Measurements from ENCODE around the gene SOSTDC1. TPM values are rescaled to one million over a fixed set of nuclear protein-coding genes. Genes with fewer than 3 reads are reported as not detected.

Gene SOSTDC1
- 0.85 and 1.7 TPM in 2 replicates for total RNA-seq
- polyA plus RNA-seq: 2.0 and 2.9 TPM in 2 replicates

GRCh38 chr7:16465469-16466361 lies at the start of gene SOSTDC1:
Gene SOSTDC1 (minus strand): TSS chr7:16465738. CDS start chr7:16465668, 70 bp downstream.
- no peaks in the 10 kb centered on the region for H3K27me3 ChIP-seq
- no peaks in the 10 kb centered on the region for H3K9me3 ChIP-seq (ENCODE audit: low read depth)
- H3K36me3 ChIP-seq: no peaks in the 10 kb centered on the region
- DNase-seq (ENCODE audit: low read depth in 1 of 2, low spot score in 1 of 2): peak in 1 of 2 donors; percentile 57
- no peak for TF ChIP-seq CTCF (IDR thresholded peaks at IDR 0.05; ENCODE audit: low read depth, low read length)
- H3K4me3 ChIP-seq: peak within 1 kb of the TSS; percentile 6
- peak within 1 kb of the TSS; percentile 85 for H3K27ac ChIP-seq
- peaks cover 21% of the 10 kb centered on the region for H3K4me1 ChIP-seq (ENCODE audit: low read depth)

GRCh38 chr7:16514729-16515128 lies 49.2 kb upstream of the SOSTDC1 start:
- Histone ChIP-seq H3K4me1 (ENCODE audit: low read depth) (no peaks in the 10 kb centered on the region), H3K4me3 (no peak overlapping the region), H3K9me3 (ENCODE audit: low read depth) (no peaks in the 10 kb centered on the region), H3K27ac (no peak overlapping the region), H3K27me3 (no peaks in the 10 kb centered on the region), H3K36me3 (no peaks in the 10 kb centered on the region)
- TF ChIP-seq CTCF (IDR thresholded peaks at IDR 0.05; ENCODE audit: low read depth, low read length): no peak
- DNase-seq (ENCODE audit: low read depth in 1 of 2, low spot score in 1 of 2): no peak

- no peak for DNase-seq (ENCODE audit: low read depth in 1 of 2, low spot score in 1 of 2)
- TF ChIP-seq CTCF (IDR thresholded peaks at IDR 0.05; ENCODE audit: low read depth, low read length): no peak
- no peaks in the 10 kb centered on the region for H3K27me3 ChIP-seq
- no peaks in the 10 kb centered on the region for H3K9me3 ChIP-seq (ENCODE audit: low read depth)
- no peak overlapping the region for H3K27ac ChIP-seq
- no peaks in the 10 kb centered on the region for H3K4me1 ChIP-seq (ENCODE audit: low read depth)
- no peak overlapping the region for H3K4me3 ChIP-seq
- no peaks in the 10 kb centered on the region for H3K36me3 ChIP-seq
Measured at GRCh38 chr7:16514271-16514670, 48.7 kb upstream of the SOSTDC1 start.

GRCh38 chr7:16512097-16512496 lies 46.6 kb upstream of the SOSTDC1 start:
- Histone ChIP-seq H3K4me3 (no peak overlapping the region), H3K27ac (no peak overlapping the region), H3K27me3 (no peaks in the 10 kb centered on the region), H3K9me3 (ENCODE audit: low read depth) (no peaks in the 10 kb centered on the region), H3K36me3 (no peaks in the 10 kb centered on the region), H3K4me1 (ENCODE audit: low read depth) (no peaks in the 10 kb centered on the region)
- no peak for DNase-seq (ENCODE audit: low read depth in 1 of 2, low spot score in 1 of 2)
- no peak for TF ChIP-seq CTCF (IDR thresholded peaks at IDR 0.05; ENCODE audit: low read depth, low read length)

GRCh38 chr7:16511314-16511713 lies 45.8 kb upstream of the SOSTDC1 start:
- no peaks in the 10 kb centered on the region for H3K27me3 ChIP-seq
- no peak for TF ChIP-seq CTCF (IDR thresholded peaks at IDR 0.05; ENCODE audit: low read depth, low read length)
- no peak overlapping the region for H3K27ac ChIP-seq
- DNase-seq (ENCODE audit: low read depth in 1 of 2, low spot score in 1 of 2): no peak
- no peaks in the 10 kb centered on the region for H3K4me1 ChIP-seq (ENCODE audit: low read depth)
- H3K9me3 ChIP-seq (ENCODE audit: low read depth): no peaks in the 10 kb centered on the region
- no peak overlapping the region for H3K4me3 ChIP-seq
- H3K36me3 ChIP-seq: no peaks in the 10 kb centered on the region
